Measurements from ENCODE around the gene PARD3.

PARD3 gene

GRCh38 chr10:34699904-34700517, 115.1 kb downstream of the PARD3 start:
- Mint-ChIP-seq H3K4me3 (no peak overlapping the region), H3K4me1 (no peaks in the 10 kb centered on the region), H3K36me3 (no peaks in the 10 kb centered on the region), H3K27ac (no peak overlapping the region), H3K9me3 (no peaks in the 10 kb centered on the region)
- ATAC-seq, result no peak
- DNase-seq (ENCODE audit: low spot score in 2 of 2), result no peak

GRCh38 chr10:34698979-34699378, 116.1 kb downstream of the PARD3 start:
- no peak overlapping the region for H3K27ac Mint-ChIP-seq
- H3K4me3 Mint-ChIP-seq, result no peak overlapping the region
- ATAC-seq, result no peak
- H3K9me3 Mint-ChIP-seq, result peaks cover 1% of the 10 kb centered on the region
- DNase-seq (ENCODE audit: low spot score in 2 of 2), result no peak
- no peaks in the 10 kb centered on the region for H3K36me3 Mint-ChIP-seq
- no peaks in the 10 kb centered on the region for H3K4me1 Mint-ChIP-seq

- no peaks in the 10 kb centered on the region for H3K36me3 Mint-ChIP-seq
- H3K27ac Mint-ChIP-seq, result no peak overlapping the region
- no peaks in the 10 kb centered on the region for H3K4me1 Mint-ChIP-seq
- ATAC-seq, result no peak
- no peak for DNase-seq (ENCODE audit: low spot score in 2 of 2)
- H3K9me3 Mint-ChIP-seq, result peaks cover 3% of the 10 kb centered on the region
- H3K4me3 Mint-ChIP-seq, result no peak overlapping the region
These were observed 116.8 kb downstream of the PARD3 start for GRCh38 chr10:34698248-34698831.

- H3K4me1 Mint-ChIP-seq, result no peaks in the 10 kb centered on the region
- no peak overlapping the region for H3K4me3 Mint-ChIP-seq
- H3K9me3 Mint-ChIP-seq, result peaks cover 3% of the 10 kb centered on the region
- H3K36me3 Mint-ChIP-seq, result no peaks in the 10 kb centered on the region
- no peak for ATAC-seq
- no peak overlapping the region for H3K27ac Mint-ChIP-seq
- no peak for DNase-seq (ENCODE audit: low spot score in 2 of 2)
These were observed 117.5 kb downstream of the PARD3 start for GRCh38 chr10:34697351-34698247.

- no peaks in the 10 kb centered on the region for H3K36me3 Mint-ChIP-seq
- DNase-seq (ENCODE audit: low spot score in 2 of 2) (no peak), ATAC-seq (peak; percentile 60)
- no peaks in the 10 kb centered on the region for H3K4me1 Mint-ChIP-seq
- H3K4me3 Mint-ChIP-seq, result no peak overlapping the region
- H3K9me3 Mint-ChIP-seq, result peaks cover 3% of the 10 kb centered on the region
- H3K27ac Mint-ChIP-seq, result no peak overlapping the region
These were observed 118.7 kb downstream of the PARD3 start for GRCh38 chr10:34696423-34696822.

- Mint-ChIP-seq H3K4me1 (no peaks in the 10 kb centered on the region), H3K9me3 (peaks cover 3% of the 10 kb centered on the region), H3K36me3 (no peaks in the 10 kb centered on the region), H3K4me3 (no peak overlapping the region), H3K27ac (no peak overlapping the region)
- DNase-seq (ENCODE audit: low spot score in 2 of 2) (no peak), ATAC-seq (no peak)
These were observed 124.6 kb downstream of the PARD3 start for GRCh38 chr10:34690383-34691049.

GRCh38 chr10:34689053-34689452, 126.0 kb downstream of the PARD3 start:
- Mint-ChIP-seq H3K27ac (no peak overlapping the region), H3K9me3 (peaks cover 3% of the 10 kb centered on the region), H3K4me3 (no peak overlapping the region), H3K36me3 (no peaks in the 10 kb centered on the region), H3K4me1 (no peaks in the 10 kb centered on the region)
- no peak for DNase-seq (ENCODE audit: low spot score in 2 of 2)
- ATAC-seq, result no peak

GRCh38 chr10:34687434-34688210, 127.5 kb downstream of the PARD3 start:
- no peak overlapping the region for H3K4me3 Mint-ChIP-seq
- H3K4me1 Mint-ChIP-seq, result no peaks in the 10 kb centered on the region
- no peaks in the 10 kb centered on the region for H3K36me3 Mint-ChIP-seq
- DNase-seq (ENCODE audit: low spot score in 2 of 2) (no peak), ATAC-seq (no peak)
- H3K27ac Mint-ChIP-seq, result no peak overlapping the region
- no peaks in the 10 kb centered on the region for H3K9me3 Mint-ChIP-seq

- Mint-ChIP-seq H3K9me3 (no peaks in the 10 kb centered on the region), H3K4me1 (no peaks in the 10 kb centered on the region), H3K4me3 (no peak overlapping the region)
These were observed 132.5 kb downstream of the PARD3 start for GRCh38 chr10:34682580-34682979.

GRCh38 chr10:34681933-34682332, 133.2 kb downstream of the PARD3 start:
- H3K4me1 Mint-ChIP-seq, result no peaks in the 10 kb centered on the region
- H3K27ac Mint-ChIP-seq, result no peak overlapping the region
- ATAC-seq (no peak), DNase-seq (ENCODE audit: low spot score in 2 of 2) (no peak)
- no peaks in the 10 kb centered on the region for H3K36me3 Mint-ChIP-seq
- H3K4me3 Mint-ChIP-seq, result no peak overlapping the region
- no peaks in the 10 kb centered on the region for H3K9me3 Mint-ChIP-seq

More at GRCh38 chr10:34682580-34682979, 132.5 kb downstream of the PARD3 start:
- H3K27ac Mint-ChIP-seq, result no peak overlapping the region
- no peak for ATAC-seq
- no peak for DNase-seq (ENCODE audit: low spot score in 2 of 2)
- H3K36me3 Mint-ChIP-seq, result no peaks in the 10 kb centered on the region

GRCh38 chr10:34679177-34679576, 135.9 kb downstream of the PARD3 start:
- no peaks in the 10 kb centered on the region for H3K9me3 Mint-ChIP-seq
- H3K36me3 Mint-ChIP-seq, result no peaks in the 10 kb centered on the region
- H3K27ac Mint-ChIP-seq, result no peak overlapping the region
- H3K4me1 Mint-ChIP-seq, result no peaks in the 10 kb centered on the region
- H3K4me3 Mint-ChIP-seq, result no peak overlapping the region
- DNase-seq (ENCODE audit: low spot score in 2 of 2) (no peak), ATAC-seq (no peak)

- ATAC-seq (no peak), DNase-seq (ENCODE audit: low spot score in 2 of 2) (no peak)
- no peaks in the 10 kb centered on the region for H3K9me3 Mint-ChIP-seq
- no peak overlapping the region for H3K4me3 Mint-ChIP-seq
- no peak overlapping the region for H3K27ac Mint-ChIP-seq
- no peaks in the 10 kb centered on the region for H3K36me3 Mint-ChIP-seq
- no peaks in the 10 kb centered on the region for H3K4me1 Mint-ChIP-seq
These were observed 137.5 kb downstream of the PARD3 start for GRCh38 chr10:34677591-34677990.

GRCh38 chr10:34677132-34677531, 138.0 kb downstream of the PARD3 start:
- H3K9me3 Mint-ChIP-seq, result no peaks in the 10 kb centered on the region
- H3K36me3 Mint-ChIP-seq, result no peaks in the 10 kb centered on the region
- H3K27ac Mint-ChIP-seq, result no peak overlapping the region
- H3K4me3 Mint-ChIP-seq, result no peak overlapping the region
- DNase-seq (ENCODE audit: low spot score in 2 of 2) (no peak), ATAC-seq (no peak)
- no peaks in the 10 kb centered on the region for H3K4me1 Mint-ChIP-seq

- H3K36me3 Mint-ChIP-seq, result no peaks in the 10 kb centered on the region
- ATAC-seq, result no peak
These were observed 140.9 kb downstream of the PARD3 start for GRCh38 chr10:34674176-34674575.

GRCh38 chr10:34670081-34670480, 145.0 kb downstream of the PARD3 start:
- Mint-ChIP-seq H3K4me3 (no peak overlapping the region), H3K36me3 (no peaks in the 10 kb centered on the region), H3K27ac (no peak overlapping the region), H3K4me1 (no peaks in the 10 kb centered on the region), H3K9me3 (no peaks in the 10 kb centered on the region)
- ATAC-seq (no peak), DNase-seq (ENCODE audit: low spot score in 2 of 2) (no peak)

More at GRCh38 chr10:34674176-34674575, 140.9 kb downstream of the PARD3 start:
- no peak overlapping the region for H3K27ac Mint-ChIP-seq
- H3K4me1 Mint-ChIP-seq, result no peaks in the 10 kb centered on the region
- H3K9me3 Mint-ChIP-seq, result no peaks in the 10 kb centered on the region
- DNase-seq (ENCODE audit: low spot score in 2 of 2), result no peak
- no peak overlapping the region for H3K4me3 Mint-ChIP-seq

Data from stimulated activated effector memory CD8-positive, alpha-beta T cell treated with anti-CD3 and anti-CD28 coated beads, Interleukin-12 subunit alpha, Interleukin-12 subunit beta, amount 100 ng/mL, for 72 hours (primary cell).